Measurements from ENCODE around the gene ADCK2.

The ADCK2 gene

GRCh38 chr7:140679186-140679585, 6.4 kb downstream of the ADCK2 start:
- no peak overlapping the region for H3K4me3 ChIP-seq (ENCODE audit: low read depth, low read length)
- DNase-seq (ENCODE audit: low read depth), result no peak
- no peak for TF ChIP-seq CTCF (IDR thresholded peaks at IDR 0.05; ENCODE audit: control insufficient read depth, extremely low read depth, insufficient read depth)

- H3K4me3 ChIP-seq (ENCODE audit: low read depth, low read length), result no peak overlapping the region
Measured at GRCh38 chr7:140680886-140681285, 8.1 kb downstream of the ADCK2 start.

GRCh38 chr7:140681766-140682165, 9.0 kb downstream of the ADCK2 start:
- no peak for TF ChIP-seq CTCF (IDR thresholded peaks at IDR 0.05; ENCODE audit: control insufficient read depth, extremely low read depth, insufficient read depth)
- no peak for DNase-seq (ENCODE audit: low read depth)
- no peak overlapping the region for H3K4me3 ChIP-seq (ENCODE audit: low read depth, low read length)

More at GRCh38 chr7:140680886-140681285, 8.1 kb downstream of the ADCK2 start:
- no peak for TF ChIP-seq CTCF (IDR thresholded peaks at IDR 0.05; ENCODE audit: control insufficient read depth, extremely low read depth, insufficient read depth)
- DNase-seq (ENCODE audit: low read depth), result no peak

GRCh38 chr7:140683657-140684056, 10.9 kb downstream of the ADCK2 start:
- H3K4me3 ChIP-seq (ENCODE audit: low read depth, low read length), result no peak overlapping the region
- TF ChIP-seq CTCF (IDR thresholded peaks at IDR 0.05; ENCODE audit: control insufficient read depth, extremely low read depth, insufficient read depth), result no peak
- DNase-seq (ENCODE audit: low read depth), result no peak

GRCh38 chr7:140684066-140684950, 11.6 kb downstream of the ADCK2 start:
- H3K4me3 ChIP-seq (ENCODE audit: low read depth, low read length), result no peak overlapping the region
- DNase-seq (ENCODE audit: low read depth), result no peak
- no peak for TF ChIP-seq CTCF (IDR thresholded peaks at IDR 0.05; ENCODE audit: control insufficient read depth, extremely low read depth, insufficient read depth)

- DNase-seq (ENCODE audit: low read depth), result no peak
- TF ChIP-seq CTCF (IDR thresholded peaks at IDR 0.05; ENCODE audit: control insufficient read depth, extremely low read depth, insufficient read depth), result no peak
- no peak overlapping the region for H3K4me3 ChIP-seq (ENCODE audit: low read depth, low read length)
Measured at GRCh38 chr7:140685407-140686087, 12.8 kb downstream of the ADCK2 start.
